HS-5 (cell line): Measurements from ENCODE around the gene RCBTB2.

Experiments used
- DNase-seq: peaks from one replicate; pipeline ENCODE4 v3.0.0-alpha.2; 2012; ENCODE audit warnings: low read depth

Gene RCBTB2

GRCh38 chr13:48563626-48564025, 30.7 kb upstream of the RCBTB2 start:
- no peak for DNase-seq

GRCh38 chr13:48562296-48563066, 29.6 kb upstream of the RCBTB2 start:
- no peak for DNase-seq

- no peak for DNase-seq
Observed at GRCh38 chr13:48561466-48562235, 28.8 kb upstream of the RCBTB2 start.

- no peak for DNase-seq
Observed at GRCh38 chr13:48560657-48561337, 27.9 kb upstream of the RCBTB2 start.

- DNase-seq: peak; percentile 15
Observed at GRCh38 chr13:48559638-48560320, 26.9 kb upstream of the RCBTB2 start.

- DNase-seq: no peak
Observed at GRCh38 chr13:48556817-48557216, 23.9 kb upstream of the RCBTB2 start.

GRCh38 chr13:48555441-48555840, 22.6 kb upstream of the RCBTB2 start:
- DNase-seq: no peak

GRCh38 chr13:48551329-48551728, 18.4 kb upstream of the RCBTB2 start:
- no peak for DNase-seq

- DNase-seq: no peak
Observed at GRCh38 chr13:48549658-48550057, 16.8 kb upstream of the RCBTB2 start.

- no peak for DNase-seq
Observed at GRCh38 chr13:48547663-48548092, 14.8 kb upstream of the RCBTB2 start.

GRCh38 chr13:48545608-48546007, 12.7 kb upstream of the RCBTB2 start:
- no peak for DNase-seq

- DNase-seq: no peak
Observed at GRCh38 chr13:48542581-48543341, 9.9 kb upstream of the RCBTB2 start.

GRCh38 chr13:48542138-48542537, 9.3 kb upstream of the RCBTB2 start:
- no peak for DNase-seq

- no peak for DNase-seq
Observed at GRCh38 chr13:48539550-48539949, 6.7 kb upstream of the RCBTB2 start.

- no peak for DNase-seq
Observed at GRCh38 chr13:48536621-48537250, 3.9 kb upstream of the RCBTB2 start.

GRCh38 chr13:48535766-48536165, 2.9 kb upstream of the RCBTB2 start:
- DNase-seq: no peak

- no peak for DNase-seq
Observed at GRCh38 chr13:48534911-48535501, 2.1 kb upstream of the RCBTB2 start.

GRCh38 chr13:48533961-48534600, 1.2 kb upstream of the RCBTB2 start:
- DNase-seq: no peak

GRCh38 chr13:48532256-48532505, 699 bp downstream of the RCBTB2 start:
- peak; percentile 22 for DNase-seq
